HCT116 (cell line): ENCODE data around the gene LASP1. TPM values are rescaled to one million over a fixed set of nuclear protein-coding genes. Genes with fewer than 3 reads are reported as not detected.

Experiments
- ATAC-seq: fragments of 200-7000 bp; cut with Tn5 transposase; 2 replicates; pipeline ENCODE4 v1.9.1; 2020; ENCODE audit warnings: mild to moderate bottlenecking, moderate library complexity
- BruUV-seq: library from RNA; stranded (reverse); fragments of 400-500 nt; replicated peaks from 2 replicates; lab custom pipeline; 2021; lab: Mats Ljungman, UMichigan
- CTCF ChIA-PET: fragments of 300-600 bp; sonication (Branson Sonifier 250); formaldehyde crosslinking; loops from one replicate; lab custom pipeline; 2021; ENCODE audit warnings: antibody characterized with exemption; lab: Charles Lee
- POLR2A ChIA-PET: fragments of 300-600, 350-600 bp; sonication (Branson Sonifier 250); formaldehyde crosslinking; loops from one replicate; lab custom pipeline; 2021; ENCODE audit warnings: antibody characterized with exemption; lab: Charles Lee
- RAD21 ChIA-PET, 2 experiments: fragments of 300-600 bp; sonication (Branson Sonifier 250); formaldehyde crosslinking; loops; one replicate each; lab custom pipeline; 2023; ENCODE audit warnings: low total read pairs in 2 of 2; ENCODE audit not compliant: uncharacterized antibody in 2 of 2, unreplicated experiment in 2 of 2, low non-redundant PET in 1 of 2; lab: Charles Lee
- DNase-seq: peaks from one replicate; pipeline ENCODE4 v3.0.0-alpha.2; 2010; ENCODE audit warnings: low read depth, low spot score
- H2AFZ ChIP-seq: fragments of 200-600 bp; shearing (Covaris generic), sonication (generic); 2 replicates; pipeline ENCODE4 v1.6.1; 2017; ENCODE audit warnings: low read depth, mixed run types, mixed read lengths, antibody characterized with exemption, low read length; ENCODE audit not compliant: poor library complexity, severe bottlenecking
- H3K27ac ChIP-seq: 2 replicates; pipeline ENCODE4 v1.5.1; 2012; ENCODE audit warnings: low read depth, low read length
- H3K27me3 ChIP-seq: fragments of 200-600 bp; sonication (generic); 2 replicates; pipeline ENCODE4 v1.6.1; 2016; ENCODE audit warnings: mixed run types, low read length, mixed read lengths; ENCODE audit not compliant: insufficient read depth
- H3K36me3 ChIP-seq, 2 experiments: fragments of 200-500 bp in 1 of 2; fragments of 200-600 bp in 1 of 2; sonication (Bioruptor generic) in 1 of 2; sonication (generic) in 1 of 2; 2 replicates each; pipeline versions ENCODE4 v1.5.1 to v1.6.1; 2014 to 2016; ENCODE audit warnings: low read length in 2 of 2, inconsistent platforms in 1 of 2, mixed read lengths in 1 of 2, mixed run types in 1 of 2; ENCODE audit not compliant: insufficient read depth in 2 of 2, control insufficient read depth in 1 of 2
- H3K4me1 ChIP-seq, 2 experiments: fragments of 200-600 bp in 1 of 2; sonication (generic) in 1 of 2; 2 replicates each; pipeline versions ENCODE4 v1.5.1 to v1.6.1; 2012 to 2017; ENCODE audit warnings: low read length in 2 of 2, inconsistent platforms in 1 of 2, mild to moderate bottlenecking in 1 of 2, mixed read lengths in 1 of 2, mixed run types in 1 of 2, moderate library complexity in 1 of 2; ENCODE audit not compliant: insufficient read depth in 2 of 2, control insufficient read depth in 1 of 2
- H3K4me2 ChIP-seq: fragments of 200-600 bp; sonication (generic); 2 replicates; pipeline ENCODE4 v1.6.1; 2017; ENCODE audit warnings: mixed run types, low read length, mixed read lengths
- H3K4me3 ChIP-seq, 2 experiments: fragments of 200-600 bp in 1 of 2; sonication (generic) in 1 of 2; replicated peaks in 1 of 2; 2 replicates each; pipeline ENCODE4 v1.5.1; 2011 to 2016; ENCODE audit warnings: low read length in 2 of 2, control low read depth in 1 of 2, low read depth in 1 of 2, mild to moderate bottlenecking in 1 of 2, mixed read lengths in 1 of 2, mixed run types in 1 of 2
- H3K79me2 ChIP-seq: fragments of 200-600 bp; sonication (generic); 2 replicates; pipeline ENCODE4 v1.6.1; 2017; ENCODE audit warnings: mild to moderate bottlenecking, mixed run types, low read length, moderate library complexity, mixed read lengths; ENCODE audit not compliant: insufficient read depth
- H3K9ac ChIP-seq: fragments of 200-600 bp; sonication (generic); 2 replicates; pipeline ENCODE4 v1.6.1; 2016; ENCODE audit warnings: low read length, mixed read lengths
- H3K9me2 ChIP-seq: fragments of 200-600 bp; sonication (generic), shearing (Covaris generic); 2 replicates; pipeline ENCODE4 v1.6.1; 2017; ENCODE audit warnings: mixed run types, mild to moderate bottlenecking, moderate library complexity; ENCODE audit not compliant: insufficient read depth
- H3K9me3 ChIP-seq, 2 experiments: fragments of 200-500 bp in 1 of 2; fragments of 200-600 bp in 1 of 2; sonication (Bioruptor generic) in 1 of 2; sonication (generic) in 1 of 2; 2 replicates each; pipeline ENCODE4 v1.6.1; 2014 to 2017; ENCODE audit warnings: low read length in 2 of 2, mixed read lengths in 2 of 2, inconsistent platforms in 1 of 2, low read depth in 1 of 2, mild to moderate bottlenecking in 1 of 2, mixed run types in 1 of 2, moderate library complexity in 1 of 2; ENCODE audit not compliant: control insufficient read depth in 1 of 2, insufficient read depth in 1 of 2
- H4K20me1 ChIP-seq: fragments of 200-600 bp; sonication (generic), shearing (Covaris generic); 2 replicates; pipeline ENCODE4 v1.6.1; 2017; ENCODE audit warnings: mixed run types, mild to moderate bottlenecking, moderate library complexity; ENCODE audit not compliant: insufficient read depth
- CTCF ChIP-seq, 3 experiments: fragments of 200-600 bp in 1 of 3; sonication (generic) in 1 of 3; IDR thresholded peaks in 2 of 3; conservative IDR thresholded peaks in 1 of 3; 2 replicates each; pipeline ENCODE4 v1.5.1; 2012 to 2017; ENCODE audit warnings: low read depth in 2 of 3, low read length in 2 of 3, antibody characterized with exemption in 1 of 3, borderline replicate concordance in 1 of 3, control low read depth in 1 of 3, mild to moderate bottlenecking in 1 of 3, mixed read lengths in 1 of 3, mixed run types in 1 of 3, moderate library complexity in 1 of 3; ENCODE audit not compliant: insufficient read depth in 1 of 3
- ELF1 ChIP-seq: IDR thresholded peaks from 2 replicates; pipeline ENCODE4 v1.6.1; 2012; ENCODE audit warnings: low read depth, borderline replicate concordance
- FOSL1 ChIP-seq: IDR thresholded peaks from 2 replicates; pipeline ENCODE4 v1.6.1; 2012; ENCODE audit warnings: low read depth
- JUND ChIP-seq: IDR thresholded peaks from 2 replicates; pipeline ENCODE4 v1.6.1; 2012
- MAX ChIP-seq: IDR thresholded peaks from 2 replicates; pipeline ENCODE4 v1.6.1; 2012
- RAD21 ChIP-seq: IDR thresholded peaks from 2 replicates; pipeline ENCODE4 v1.6.1; 2012; ENCODE audit warnings: low read depth, mild to moderate bottlenecking
- REST ChIP-seq: IDR thresholded peaks from 2 replicates; pipeline ENCODE4 v1.6.1; 2012; ENCODE audit warnings: low read depth
- SIN3A ChIP-seq: IDR thresholded peaks from 2 replicates; pipeline ENCODE4 v1.6.1; 2012; ENCODE audit warnings: low read depth
- SP1 ChIP-seq: IDR thresholded peaks from 2 replicates; pipeline ENCODE4 v1.6.1; 2012; ENCODE audit warnings: low read depth
- SRF ChIP-seq: IDR thresholded peaks from 2 replicates; pipeline ENCODE4 v1.6.1; 2012; ENCODE audit warnings: low read depth
- TCF7L2 ChIP-seq: IDR thresholded peaks from 2 replicates; pipeline ENCODE4 v1.7.0; 2011; ENCODE audit warnings: borderline replicate concordance, inconsistent platforms; ENCODE audit not compliant: insufficient read depth, insufficient read length; ENCODE audit errors: extremely low read depth
- ZBTB33 ChIP-seq: IDR thresholded peaks from 2 replicates; pipeline ENCODE4 v1.6.1; 2011; ENCODE audit warnings: mild to moderate bottlenecking, low read length, moderate library complexity; ENCODE audit not compliant: insufficient replicate concordance; ENCODE audit errors: extremely low read depth
- intact Hi-C: fragments of 100-400 bp; cut with micrococcal nuclease; formaldehyde crosslinking; loops from 2 replicates; pipeline ENCODE4 v1.10.0; 2022
- total RNA-seq: library from RNA; stranded (reverse); gene quantifications from one replicate; pipeline ENCODE4 v1.2.1, GENCODE V29; 2021; ENCODE audit not compliant: unreplicated experiment

Gene LASP1
- total RNA-seq, 1 experiment from 2014 or later: 149 TPM

GRCh38 chr17:38916771-38917170 lies 46.9 kb downstream of the LASP1 start (continued):
- no peak for TF ChIP-seq ZBTB33
- TF ChIP-seq SRF: no peak
- no peak for TF ChIP-seq JUND
- no peak for TF ChIP-seq SIN3A
- TF ChIP-seq SP1: no peak
- TF ChIP-seq ELF1: no peak
- TF ChIP-seq TCF7L2: no peak

- Histone ChIP-seq H3K4me2 (no peak overlapping the region), H3K36me3 (peaks cover 8 to 39% of the 10 kb centered on the region in 2 experiments; a peak in 3 of 4 replicates), H3K9ac (no peak overlapping the region), H3K79me2 (no peaks in the 10 kb centered on the region), H3K4me3 (no peak overlapping the region), H3K27me3 (no peaks in the 10 kb centered on the region), H3K27ac (no peak overlapping the region), H3K9me2 (no peaks in the 10 kb centered on the region), H3K9me3 (no peaks in the 10 kb centered on the region), H4K20me1 (no peaks in the 10 kb centered on the region), H3K4me1 (no peaks in the 10 kb centered on the region), H2AFZ (no peak overlapping the region)
- DNase-seq (no peak), ATAC-seq (no peak)
- no peak for TF ChIP-seq MAX
- no peak for TF ChIP-seq REST
- TF ChIP-seq RAD21: peak; percentile 39; the same call in 1 of the 2 replicates
- peak in 2 of 3 experiments; percentile 3 to 13; a peak in 2 of 6 replicates for TF ChIP-seq CTCF (IDR thresholded peaks at IDR 0.05 in 2 of 3, conservative IDR thresholded peaks at IDR 0.05 in 1 of 3; ENCODE audit: borderline replicate concordance in 1 of 3, insufficient read depth in 1 of 3, low read depth in 2 of 3, low read length in 2 of 3)
- TF ChIP-seq ELF1: no peak
- no peak for TF ChIP-seq SP1
- TF ChIP-seq FOSL1: no peak
- ChIA-PET POLR2A (no interaction called here), RAD21 (no interaction called here), CTCF (no interaction called here)
- no TSS peak for BruUV-seq
- intact Hi-C loops: no loop called here
Measured at GRCh38 chr17:38917259-38917658, 47.4 kb downstream of the LASP1 start.
